HG03520 (cell line): ENCODE measurements around the gene ZMAT5.

Experiments
- ATAC-seq: cut with Tn5 transposase; IDR thresholded peaks from one replicate; pipeline ENCODE4 v1.9.1; 2021; ENCODE audit warnings: mild to moderate bottlenecking, moderate library complexity; ENCODE audit not compliant: unreplicated experiment

ZMAT5 gene

GRCh38 chr22:29733362-29734201 lies 33.2 kb downstream of the ZMAT5 start:
- no peak for ATAC-seq

GRCh38 chr22:29732883-29733282 lies 33.9 kb downstream of the ZMAT5 start:
- no peak for ATAC-seq

DNA sequence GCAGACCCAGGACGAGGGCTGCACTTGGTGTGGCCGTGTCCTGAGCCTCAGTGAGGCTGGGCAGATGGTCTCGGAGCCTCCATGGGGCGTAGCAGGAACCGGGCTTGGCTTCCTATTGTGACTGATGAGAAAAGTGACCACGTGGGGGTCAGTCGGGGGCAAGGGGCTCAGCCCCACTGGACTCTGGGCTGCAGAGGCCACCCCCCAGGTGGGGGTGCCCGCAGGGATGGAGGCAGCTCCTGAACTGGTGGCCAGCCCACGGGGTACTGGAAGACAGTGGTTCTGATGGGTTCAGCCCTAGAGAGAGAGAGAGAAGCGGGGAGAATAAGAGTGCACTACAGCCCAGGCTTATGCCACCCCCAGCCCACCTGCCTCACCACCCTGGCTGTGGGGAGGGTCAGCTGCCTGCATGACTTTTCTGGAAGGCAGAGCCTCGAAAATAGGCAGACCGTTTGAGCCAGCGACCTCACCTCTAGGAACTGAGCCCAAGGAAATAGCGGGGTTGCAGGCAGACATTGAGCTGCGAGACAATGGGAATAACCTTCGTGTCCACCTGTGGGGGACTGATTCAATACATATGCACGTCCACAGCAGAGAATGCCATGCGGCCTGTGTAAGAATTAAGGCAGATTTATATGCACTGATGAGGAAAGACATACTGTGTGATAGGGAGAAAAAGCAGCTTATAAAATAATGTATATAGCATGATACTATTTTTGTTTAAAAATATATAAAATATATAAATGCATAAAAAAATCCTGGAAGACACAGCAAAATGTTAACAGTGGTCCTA lies 35.6 kb downstream of the ZMAT5 start:
- no peak for ATAC-seq

DNA sequence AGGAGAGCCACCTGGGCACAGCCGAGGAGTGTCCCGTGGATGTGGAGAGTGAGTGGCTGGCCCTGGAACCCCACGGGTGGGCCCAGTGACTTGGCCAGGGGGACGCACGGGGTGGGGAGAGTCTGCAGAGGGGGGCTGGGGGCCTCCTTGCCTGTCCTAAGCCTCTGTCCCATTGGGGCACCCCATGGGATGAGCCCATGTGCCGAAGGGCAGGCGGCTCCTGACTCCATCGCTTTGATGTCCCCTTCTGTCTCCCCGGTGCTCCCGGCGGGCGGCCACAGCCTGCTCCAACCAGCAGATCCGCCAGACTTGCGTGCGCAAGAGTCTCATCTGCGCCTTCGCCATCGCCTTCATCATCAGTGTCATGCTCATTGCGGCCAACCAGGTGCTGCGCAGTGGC lies 37.6 kb downstream of the ZMAT5 start:
- ATAC-seq, result no peak

DNA sequence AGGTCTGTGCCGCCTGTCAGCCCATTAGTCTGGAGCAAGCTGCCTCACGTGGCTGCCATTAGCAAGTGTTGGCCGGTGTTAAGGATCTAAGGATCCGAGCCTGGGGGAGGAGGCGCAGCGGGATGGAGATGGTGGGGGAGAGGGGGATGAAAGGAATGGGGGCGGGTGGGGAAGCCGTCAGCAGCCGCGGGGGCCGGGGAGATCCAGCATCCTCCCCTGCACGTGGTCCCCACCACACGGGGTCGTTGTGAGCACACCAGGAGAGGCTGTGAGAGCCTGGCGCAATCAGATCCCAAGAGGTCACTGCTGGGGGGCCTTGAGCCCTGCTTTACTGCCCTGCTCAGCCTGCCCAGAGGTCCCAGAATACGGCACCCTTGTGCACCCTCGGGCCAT lies 39.7 kb downstream of the ZMAT5 start:
- no peak for ATAC-seq

GRCh38 chr22:29726512-29727130 lies 40.2 kb downstream of the ZMAT5 start:
- no peak for ATAC-seq

GRCh38 chr22:29726106-29726505 lies 40.7 kb downstream of the ZMAT5 start:
- no peak for ATAC-seq

GRCh38 chr22:29724843-29725242 lies 42.0 kb downstream of the ZMAT5 start:
- ATAC-seq, result no peak

- ATAC-seq, result no peak
These were observed 43.0 kb downstream of the ZMAT5 start for GRCh38 chr22:29723766-29724165.

DNA sequence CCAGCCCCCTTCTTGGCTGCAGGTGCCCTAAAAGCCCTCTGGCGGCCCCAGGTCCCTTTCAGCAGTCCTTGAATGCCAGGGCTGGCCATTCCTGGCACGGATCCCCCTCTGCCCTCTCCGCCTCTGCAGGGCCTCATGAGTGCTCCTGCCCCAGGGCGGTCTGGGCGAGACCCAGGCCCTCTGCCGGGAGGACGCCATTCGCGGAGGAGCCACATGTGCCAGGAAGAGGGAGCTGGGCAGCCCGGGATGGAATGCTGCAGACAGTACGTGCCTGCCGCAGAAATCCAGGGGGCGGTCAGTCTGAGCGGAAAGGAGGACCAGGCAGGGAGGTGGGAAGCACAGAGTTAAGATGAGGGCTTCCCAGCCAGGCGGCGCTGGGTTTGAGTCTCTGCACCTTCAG lies 44.2 kb downstream of the ZMAT5 start:
- ATAC-seq, result no peak

GRCh38 chr22:29722151-29722550 lies 44.7 kb downstream of the ZMAT5 start:
- no peak for ATAC-seq

DNA sequence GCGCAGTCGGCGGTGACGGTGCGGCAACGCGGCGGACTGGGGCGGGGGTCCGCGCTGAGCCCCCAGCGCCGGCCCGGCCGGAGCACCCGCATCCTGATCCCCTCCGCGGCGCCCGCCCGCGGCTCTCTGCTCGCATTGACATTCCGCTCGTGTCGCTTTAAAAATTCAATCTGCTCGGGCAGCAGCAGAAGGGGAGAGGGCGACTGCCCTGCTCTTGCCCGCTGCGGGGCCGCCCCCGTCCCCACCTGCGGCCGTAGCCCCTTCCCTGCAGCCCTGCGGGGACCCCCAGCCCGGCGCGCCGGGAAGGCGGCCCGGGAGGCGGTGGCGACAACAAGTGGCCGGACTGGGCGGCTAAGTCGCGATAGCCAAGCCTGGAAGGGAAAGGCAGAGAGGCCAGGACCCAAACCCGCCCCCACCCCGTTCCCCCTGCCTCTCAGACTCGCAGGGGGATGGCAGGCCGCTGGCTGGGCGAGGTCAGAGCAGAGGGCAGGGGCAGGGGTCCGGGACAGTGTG lies 45.9 kb downstream of the ZMAT5 start:
- no peak for ATAC-seq

GRCh38 chr22:29719899-29720645 lies 46.7 kb downstream of the ZMAT5 start, which contains the start of gene CABP7:
Gene CABP7, plus strand, starts transcription at chr22:29720003. Its CDS starts 422 bp downstream, at chr22:29720425.
- no peak for ATAC-seq

GRCh38 chr22:29718949-29719898 lies 47.6 kb downstream of the ZMAT5 start:
- ATAC-seq, result no peak

DNA sequence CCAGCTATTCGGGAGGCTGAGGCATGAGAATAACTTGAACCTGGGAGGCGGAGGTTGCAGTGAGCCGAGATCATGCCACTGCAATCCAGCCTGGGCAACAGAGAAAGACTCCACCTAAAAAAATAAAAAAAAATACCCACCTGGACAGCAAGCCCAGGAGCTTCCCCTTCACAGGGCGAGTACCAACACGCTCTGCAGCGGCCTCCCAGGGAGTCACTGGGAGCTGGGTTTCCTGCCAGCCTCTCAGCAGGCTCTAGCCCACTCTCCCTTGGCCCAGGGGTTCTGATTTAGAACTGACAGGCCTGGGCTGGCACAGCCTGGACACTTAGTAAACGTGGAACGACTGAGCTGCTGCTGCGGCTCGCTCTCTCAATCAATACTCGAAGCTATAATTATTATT lies 49.0 kb downstream of the ZMAT5 start:
- no peak for ATAC-seq

DNA sequence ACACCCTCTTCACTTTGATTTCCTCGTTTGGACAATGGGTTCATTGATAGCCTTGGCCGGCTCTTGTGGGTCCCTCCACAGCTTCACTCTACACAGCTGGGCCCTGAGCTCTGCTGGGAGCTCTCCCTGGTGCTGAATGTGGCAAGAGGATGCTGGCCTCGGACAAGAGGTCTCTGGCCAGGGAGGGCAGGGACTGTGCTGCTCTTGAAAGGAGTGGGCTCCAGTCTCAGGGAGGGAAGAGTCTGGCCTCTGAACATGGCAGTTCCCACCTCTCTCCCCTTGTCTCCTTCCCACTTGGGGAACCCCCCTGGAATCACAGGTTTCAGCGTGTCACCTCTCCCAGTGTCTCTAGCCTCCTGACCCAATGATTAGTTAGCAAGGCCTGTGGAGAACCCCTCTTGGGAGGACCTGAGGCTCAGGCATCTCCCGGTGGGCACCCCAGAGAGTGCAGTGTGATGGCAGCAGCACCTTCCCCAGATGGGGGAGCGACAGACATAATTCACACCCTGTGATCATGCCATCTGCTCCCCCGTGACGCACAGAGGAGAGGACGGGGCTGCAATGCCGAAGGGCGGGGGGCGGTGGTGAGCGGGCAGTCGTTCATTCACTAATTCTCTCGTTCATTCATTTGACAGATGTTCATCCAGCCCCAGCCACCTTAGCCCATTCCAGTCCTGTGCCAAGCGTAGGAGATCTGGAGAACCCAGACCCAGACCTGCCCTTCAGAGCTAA lies 49.8 kb downstream of the ZMAT5 start:
- no peak for ATAC-seq

DNA sequence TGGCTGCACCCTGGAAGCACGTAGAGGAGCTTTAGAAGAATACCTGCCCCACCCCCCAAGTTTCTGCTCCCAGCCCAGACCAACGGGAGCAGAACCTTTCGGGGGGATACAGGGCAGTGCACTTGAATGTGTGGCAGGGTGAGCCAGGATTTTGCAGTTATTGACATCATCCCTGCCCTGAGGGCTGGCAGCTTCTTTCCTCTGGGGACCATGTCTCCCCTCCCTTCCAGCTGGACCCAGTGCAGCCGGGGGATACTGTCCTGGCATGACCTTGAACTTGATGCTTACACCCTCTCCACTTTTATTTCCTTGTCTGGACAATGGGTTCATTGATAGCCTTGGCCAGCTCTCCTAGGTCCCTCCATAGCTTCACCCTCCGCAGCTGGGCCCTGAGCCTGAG lies 51.1 kb downstream of the ZMAT5 start:
- no peak for ATAC-seq

DNA sequence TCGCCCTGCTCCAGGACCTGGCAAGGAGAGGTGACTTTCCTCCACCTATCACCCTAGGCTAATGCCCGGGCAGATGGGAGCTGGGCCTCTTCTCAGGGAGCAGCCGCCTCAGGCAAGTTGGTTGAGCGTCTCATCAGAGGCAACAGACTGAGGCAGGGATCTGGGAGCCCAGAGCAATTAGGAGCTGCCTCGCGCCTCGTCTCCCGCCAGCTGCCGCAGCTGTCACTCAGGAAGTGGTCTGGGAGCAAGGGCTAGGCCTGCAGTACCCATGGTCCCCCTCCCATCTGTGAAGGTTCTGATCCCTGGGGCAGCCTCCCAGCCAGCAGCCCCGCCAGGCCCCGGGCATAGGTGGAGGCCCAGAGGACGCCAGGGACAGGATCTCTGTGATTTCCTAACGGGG lies 51.6 kb downstream of the ZMAT5 start:
- ATAC-seq, result no peak

GRCh38 chr22:29713156-29713727 lies 53.6 kb downstream of the ZMAT5 start:
- ATAC-seq, result no peak
